Astrocyte (in vitro differentiated cells and primary cell): ENCODE results near the gene DDX39A.

ENCODE experiments used
- CTCF ChIP-seq: IDR thresholded peaks from 2 replicates; pipeline ENCODE4 v1.5.1; 2011; ENCODE audit warnings: low read depth, mild to moderate bottlenecking, inconsistent platforms, low read length, moderate library complexity; ENCODE audit not compliant: insufficient read depth
- EZH2 ChIP-seq: IDR thresholded peaks from 2 replicates; pipeline ENCODE4 v1.6.1; 2012; ENCODE audit warnings: mild to moderate bottlenecking, low read length, inconsistent platforms; ENCODE audit not compliant: insufficient read depth

- TF ChIP-seq CTCF = no peak
- TF ChIP-seq EZH2 = no peak
Observed at GRCh38 chr19:14435320-14436050, 16.3 kb upstream of the DDX39A start.
